ENCODE data around the gene YPEL2. TPM values are rescaled to one million over a fixed set of nuclear protein-coding genes. Genes with fewer than 3 reads are reported as not detected.

YPEL2 gene
- total RNA-seq, 1 experiment from 2014 or later, result 4.7 TPM

DNA sequence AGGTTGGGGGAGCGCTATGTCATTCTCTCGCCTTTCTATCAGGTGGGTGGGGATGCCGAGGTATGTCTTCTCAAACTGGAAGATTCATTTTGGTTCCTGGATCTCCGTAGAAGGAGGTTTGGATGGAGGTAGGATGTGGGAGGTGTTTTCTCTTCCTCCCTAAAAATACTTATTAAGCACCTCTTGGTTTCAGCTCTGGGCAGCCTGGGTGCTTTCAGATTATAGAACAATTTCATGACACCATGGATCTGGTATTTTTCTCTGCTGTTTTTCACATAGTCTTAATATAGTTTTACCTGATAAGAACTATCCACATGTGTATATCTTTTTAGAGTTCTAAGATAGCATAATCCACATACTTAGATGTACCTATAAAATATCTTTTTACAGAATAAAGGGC lies 92.9 kb downstream of the YPEL2 start (continued):
- TF ChIP-seq SP1 (IDR thresholded peaks at IDR 0.05; ENCODE audit: low read depth) (no peak), CTCF (IDR thresholded peaks at IDR 0.05 in 2 of 3, conservative IDR thresholded peaks at IDR 0.05 in 1 of 3; ENCODE audit: borderline replicate concordance in 1 of 3, insufficient read depth in 1 of 3, low read depth in 2 of 3, low read length in 2 of 3) (no peak), YY1 (IDR thresholded peaks at IDR 0.05; ENCODE audit: extremely low read depth, insufficient replicate concordance, low read depth, low read length) (no peak), TCF7L2 (IDR thresholded peaks at IDR 0.05; ENCODE audit: borderline replicate concordance, extremely low read depth, insufficient read depth, insufficient read length) (no peak), JUND (IDR thresholded peaks at IDR 0.05) (no peak), SIN3A (IDR thresholded peaks at IDR 0.05; ENCODE audit: low read depth) (no peak), CEBPB (IDR thresholded peaks at IDR 0.05; ENCODE audit: low read depth) (no peak), ZFX (IDR thresholded peaks at IDR 0.05) (no peak)

DNA sequence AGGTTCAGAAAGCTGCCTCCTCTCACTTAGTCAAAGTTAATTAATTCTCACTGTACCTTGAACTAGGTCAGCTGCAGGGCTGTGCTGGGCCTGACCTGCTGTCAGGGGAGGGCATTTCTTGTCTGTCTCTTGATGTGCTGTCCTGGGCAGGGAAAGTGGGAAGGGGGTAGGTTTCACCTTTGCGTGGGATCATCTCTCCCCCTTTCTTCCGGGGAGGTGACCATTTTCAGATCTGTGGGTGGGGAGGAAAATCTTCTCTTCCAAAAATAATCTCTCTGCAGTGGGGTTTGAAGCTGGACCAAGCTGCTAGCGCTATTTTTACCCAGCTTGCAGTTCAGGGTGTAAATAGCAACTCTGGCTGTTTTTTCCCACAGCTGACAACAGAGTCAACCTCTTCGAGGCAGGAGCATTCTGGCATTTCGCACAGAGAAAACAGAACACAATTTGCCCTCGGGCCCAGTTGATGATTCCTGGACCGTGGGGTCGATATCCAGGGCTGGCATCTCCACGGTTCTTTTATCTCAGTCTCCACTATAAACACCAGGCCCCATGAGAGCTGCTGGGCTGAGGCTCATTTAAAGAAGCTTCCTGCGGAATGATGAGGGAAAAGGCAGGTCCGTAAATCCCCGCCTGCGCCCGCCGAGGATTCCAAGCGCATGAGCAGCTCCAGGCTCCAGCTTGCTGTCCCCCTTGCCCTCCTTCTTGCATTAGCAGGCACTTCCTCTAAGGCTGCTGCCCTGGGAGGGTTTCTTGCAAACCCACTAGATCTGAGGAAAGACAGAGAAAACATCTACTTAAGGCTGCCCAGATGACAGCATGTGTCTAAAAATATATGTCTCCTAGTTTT lies 93.9 kb downstream of the YPEL2 start:
- ATAC-seq, result no peak
- H2AFZ ChIP-seq (ENCODE audit: low read depth, low read length, poor library complexity, severe bottlenecking), result no peak overlapping the region
- H3K27ac ChIP-seq (ENCODE audit: low read depth, low read length), result no peak overlapping the region
- H3K4me1 ChIP-seq (ENCODE audit: control insufficient read depth in 1 of 2, insufficient read depth in 2 of 2, low read length in 2 of 2), result peaks cover 7 to 22% of the 10 kb centered on the region in 2 experiments; a peak in 3 of 4 replicates
- H4K20me1 ChIP-seq (ENCODE audit: insufficient read depth), result no peaks in the 10 kb centered on the region
- no peak overlapping the region for H3K4me3 ChIP-seq (replicated peaks in 1 of 2; ENCODE audit: low read depth in 1 of 2, low read length in 2 of 2)
- CTCF ChIA-PET, result interaction anchor here (0.7 to 1.3 kb wide), 3 partner anchors 10 to 115 kb away, joined by 3 to 4 read pairs (median 3); no protein-coding TSS in a partner anchor
- H3K36me3 ChIP-seq (ENCODE audit: control insufficient read depth in 1 of 2, insufficient read depth in 2 of 2, low read length in 2 of 2), result no peaks in the 10 kb centered on the region
- no peaks in the 10 kb centered on the region for H3K9me2 ChIP-seq (ENCODE audit: insufficient read depth)
- H3K9ac ChIP-seq (ENCODE audit: low read length), result no peak overlapping the region
- RAD21 ChIA-PET (ENCODE audit: low non-redundant PET in 1 of 2, low total read pairs in 2 of 2, uncharacterized antibody in 2 of 2, unreplicated experiment in 2 of 2), result no interaction called here
- no TSS peak for BruUV-seq (replicated peaks)
- POLR2A ChIA-PET, result no interaction called here
- H3K79me2 ChIP-seq (ENCODE audit: insufficient read depth, low read length), result no peaks in the 10 kb centered on the region
- no peaks in the 10 kb centered on the region for H3K27me3 ChIP-seq (ENCODE audit: insufficient read depth, low read length)
- intact Hi-C loops (cut with micrococcal nuclease), result no loop called here
- no peak for DNase-seq (ENCODE audit: low read depth, low spot score)
- TF ChIP-seq ZFX (IDR thresholded peaks at IDR 0.05), result no peak
- TF ChIP-seq MAX (IDR thresholded peaks at IDR 0.05), result no peak
- TF ChIP-seq SRF (IDR thresholded peaks at IDR 0.05; ENCODE audit: low read depth), result no peak
- no peak for TF ChIP-seq YY1 (IDR thresholded peaks at IDR 0.05; ENCODE audit: extremely low read depth, insufficient replicate concordance, low read depth, low read length)
- no peak for TF ChIP-seq JUND (IDR thresholded peaks at IDR 0.05)
- no peak for TF ChIP-seq ATF3 (IDR thresholded peaks at IDR 0.05)
- no peak for TF ChIP-seq RAD21 (IDR thresholded peaks at IDR 0.05; ENCODE audit: low read depth)
- TF ChIP-seq SIN3A (IDR thresholded peaks at IDR 0.05; ENCODE audit: low read depth), result no peak
- no peak for TF ChIP-seq CEBPB (IDR thresholded peaks at IDR 0.05; ENCODE audit: low read depth)
- TF ChIP-seq POLR2A (IDR thresholded peaks at IDR 0.05; ENCODE audit: borderline replicate concordance, extremely low read depth, insufficient read depth, insufficient read length), result no peak
- TF ChIP-seq SP1 (IDR thresholded peaks at IDR 0.05; ENCODE audit: low read depth), result no peak
- no peak for TF ChIP-seq EZH2phosphoT487 (IDR thresholded peaks at IDR 0.05; ENCODE audit: borderline replicate concordance)
- no peak for TF ChIP-seq FOSL1 (IDR thresholded peaks at IDR 0.05; ENCODE audit: low read depth)
- no peak overlapping the region for H3K4me2 ChIP-seq (ENCODE audit: low read length)
- no peaks in the 10 kb centered on the region for H3K9me3 ChIP-seq (ENCODE audit: control insufficient read depth in 1 of 2, insufficient read depth in 1 of 2, low read depth in 1 of 2, low read length in 2 of 2)

Data from HCT116 (cell line).